HepG2 (cell line): ENCODE data around the gene KCNQ5. TPM values are rescaled to one million over a fixed set of nuclear protein-coding genes. Genes with fewer than 3 reads are reported as not detected.

Source experiments
- ATAC-seq: fragments of 200-7000 bp; cut with Tn5 transposase; 3 replicates; pipeline ENCODE4 v1.9.1; 2020; ENCODE audit warnings: mild to moderate bottlenecking, moderate library complexity
- BruUV-seq: library from RNA; stranded (reverse); fragments of 400-500 nt; replicated peaks from 2 replicates; lab custom pipeline; 2021; lab: Mats Ljungman, UMichigan
- CTCF ChIA-PET: fragments of 300-600 bp; formaldehyde crosslinking; extraction: SDS; loops from one replicate; lab custom pipeline; 2021; ENCODE audit warnings: low total read pairs, inconsistent platforms, low intra/inter-chr PET ratio; lab: Yijun Ruan, JAX
- POLR2A ChIA-PET: fragments of 350-600 bp; sonication (Branson Sonifier 250); formaldehyde crosslinking; loops from one replicate; lab custom pipeline; 2020; ENCODE audit warnings: antibody characterized with exemption, inconsistent platforms; lab: Yijun Ruan, JAX
- DNase-seq: peaks from one replicate; pipeline ENCODE4 v3.0.0-alpha.2; 2015; ENCODE audit warnings: low spot score
- FAIRE-seq: peaks from 3 replicates; lab custom pipeline; 2011; peaks lifted over from hg19 to GRCh38; lab: Jason Lieb, UNC
- H2AFZ ChIP-seq: one replicate; pipeline ENCODE4 v1.6.1; 2011; ENCODE audit warnings: low read length, inconsistent platforms
- H3K27ac ChIP-seq: fragments of 300-600 bp; 3 replicates; pipeline ENCODE4 v1.8.0; 2011; ENCODE audit warnings: mixed run types, mild to moderate bottlenecking, mixed read lengths, low read length, inconsistent platforms; ENCODE audit not compliant: insufficient read depth; ENCODE audit errors: extremely low read length
- H3K27me3 ChIP-seq, 2 experiments: fragments of 200-600 bp in 1 of 2; 2 replicates in 1 of 2; 3 replicates in 1 of 2; pipeline versions ENCODE4 v1.6.0 to v1.8.0; 2011; ENCODE audit warnings: low read length in 2 of 2, mild to moderate bottlenecking in 2 of 2, moderate library complexity in 2 of 2, inconsistent platforms in 1 of 2; ENCODE audit not compliant: insufficient read depth in 2 of 2, control insufficient read depth in 1 of 2
- H3K36me3 ChIP-seq, 2 experiments: fragments of 200-600 bp in 1 of 2; replicated peaks in 1 of 2; 2 replicates in 1 of 2; 3 replicates in 1 of 2; pipeline versions ENCODE4 v1.5.1 to v1.8.0; 2011; ENCODE audit warnings: low read length in 2 of 2, inconsistent platforms in 1 of 2; ENCODE audit not compliant: insufficient read depth in 2 of 2, control insufficient read depth in 1 of 2
- H3K4me1 ChIP-seq: 2 replicates; pipeline ENCODE4 v1.5.1; 2012; ENCODE audit warnings: low read length, inconsistent platforms; ENCODE audit not compliant: insufficient read depth
- H3K4me2 ChIP-seq: 2 replicates; pipeline ENCODE4 v1.6.0; 2011; ENCODE audit warnings: low read depth, low read length, inconsistent platforms
- H3K4me3 ChIP-seq, 3 experiments: fragments of 200-600 bp in 1 of 3; sonication (generic), shearing (Covaris generic) in 1 of 3; replicated peaks in 1 of 3; 2 replicates each; pipeline ENCODE4 v1.5.1; 2011 to 2016; ENCODE audit warnings: low read length in 3 of 3, inconsistent platforms in 2 of 3, low read depth in 2 of 3, mild to moderate bottlenecking in 2 of 3, control low read depth in 1 of 3, mixed read lengths in 1 of 3; ENCODE audit not compliant: insufficient read depth in 1 of 3
- H3K79me2 ChIP-seq: one replicate; pipeline ENCODE4 v1.6.1; 2011; ENCODE audit warnings: low read length, inconsistent platforms; ENCODE audit not compliant: insufficient read depth
- H3K9ac ChIP-seq: 2 replicates; pipeline ENCODE4 v1.6.0; 2011; ENCODE audit warnings: mild to moderate bottlenecking, low read depth, low read length, inconsistent platforms; ENCODE audit not compliant: insufficient read depth
- H3K9me3 ChIP-seq: 2 replicates; pipeline ENCODE4 v1.5.1; 2012; ENCODE audit warnings: mild to moderate bottlenecking, low read length
- H4K20me1 ChIP-seq: 2 replicates; pipeline ENCODE4 v1.6.0; 2011; ENCODE audit warnings: inconsistent platforms, mild to moderate bottlenecking, low read length, moderate library complexity; ENCODE audit not compliant: insufficient read depth
- CSRNP1 ChIP-seq: sonication (generic); formaldehyde crosslinking; IDR thresholded peaks from 2 replicates; pipeline ENCODE4 v1.8.1; 2023; ENCODE audit warnings: mild to moderate bottlenecking, missing genetic modification reagents
- IKZF5 ChIP-seq: IDR thresholded peaks from 2 replicates; pipeline ENCODE4 v1.6.1; 2018; ENCODE audit warnings: missing genetic modification reagents, mild to moderate bottlenecking, missing compliant biosample characterization
- KDM1A ChIP-seq: IDR thresholded peaks from 2 replicates; pipeline ENCODE4 v1.6.1; 2016; ENCODE audit warnings: missing compliant biosample characterization
- SRY ChIP-seq: sonication (generic); formaldehyde crosslinking; IDR thresholded peaks from 2 replicates; pipeline ENCODE4 v1.8.0; 2022; ENCODE audit warnings: mild to moderate bottlenecking, missing genetic modification reagents
- ZNF280D ChIP-seq: sonication (generic); formaldehyde crosslinking; IDR thresholded peaks from 2 replicates; pipeline ENCODE4 v1.5.1; 2020; ENCODE audit warnings: mild to moderate bottlenecking, missing genetic modification reagents
- WGBS: methylation state at CpG from one replicate; pipeline ENCODE4 v1.1.6; 2017; ENCODE audit warnings: low lambda C conversion rate; 5-methylcytosine and 5-hydroxymethylcytosine counted together
- in situ Hi-C: cut with HindIII; loops from 2 replicates; pipeline ENCODE4 v1.10.0; 2017; ENCODE audit warnings: low pct_unique_long_range_greater_than_20kb; ENCODE audit not compliant: extremely low pct_ligation_motif_present
- intact Hi-C: fragments of 100-400 bp; cut with micrococcal nuclease; formaldehyde crosslinking; loops from one replicate; pipeline ENCODE4 v1.10.0; 2022; ENCODE audit not compliant: unreplicated experiment
- polyA plus RNA-seq, 8 experiments: library from polyadenylated mRNA; depleted of rRNA in 3 of 8; stranded (reverse) in 7 of 8; unstranded in 1 of 8; fragments of >200 nt; fragmentation: Illumina TruSeq in 4 of 8; extraction: Trizol in 4 of 8; gene quantifications; 2 replicates each; pipeline versions ENCODE4 v1.2.1 to v1.2.3, GENCODE V29; 2011 to 2016; ENCODE audit warnings: low read depth in 4 of 8, missing spikeins in 1 of 8, mixed read lengths in 1 of 8; ENCODE audit not compliant: insufficient read depth in 1 of 8
- total RNA-seq, 5 experiments: library from RNA; depleted of rRNA; stranded (reverse); fragments of >200 nt; fragmentation: Illumina TruSeq; extraction: Trizol; gene quantifications; 2 replicates each; pipeline ENCODE4 v1.2.3, GENCODE V29; 2016; ENCODE audit warnings: low read depth in 1 of 5
- TF ChIP-seq, protein P1 (sequence below): sonication (generic); formaldehyde crosslinking; IDR thresholded peaks from 2 replicates; pipeline ENCODE4 v1.4.0; 2020; ENCODE audit warnings: missing genetic modification reagents, borderline replicate concordance

Gene KCNQ5
- total and polyA plus RNA-seq, 2 of the 13 experiments (the other 11 are each of a cell fraction or from before 2014, with no cell fraction given) = 0.04 TPM; not detected in 1

GRCh38 chr6:72783666-72784065, 161.8 kb downstream of the KCNQ5 start (continued):
- TF ChIP-seq CSRNP1 (CRISPR knock-in tag) (no peak), IKZF5 (no peak), KDM1A (CRISPR knock-in tag) (no peak), SRY (CRISPR knock-in tag) (no peak)
- TF ChIP-seq, protein P1, sequence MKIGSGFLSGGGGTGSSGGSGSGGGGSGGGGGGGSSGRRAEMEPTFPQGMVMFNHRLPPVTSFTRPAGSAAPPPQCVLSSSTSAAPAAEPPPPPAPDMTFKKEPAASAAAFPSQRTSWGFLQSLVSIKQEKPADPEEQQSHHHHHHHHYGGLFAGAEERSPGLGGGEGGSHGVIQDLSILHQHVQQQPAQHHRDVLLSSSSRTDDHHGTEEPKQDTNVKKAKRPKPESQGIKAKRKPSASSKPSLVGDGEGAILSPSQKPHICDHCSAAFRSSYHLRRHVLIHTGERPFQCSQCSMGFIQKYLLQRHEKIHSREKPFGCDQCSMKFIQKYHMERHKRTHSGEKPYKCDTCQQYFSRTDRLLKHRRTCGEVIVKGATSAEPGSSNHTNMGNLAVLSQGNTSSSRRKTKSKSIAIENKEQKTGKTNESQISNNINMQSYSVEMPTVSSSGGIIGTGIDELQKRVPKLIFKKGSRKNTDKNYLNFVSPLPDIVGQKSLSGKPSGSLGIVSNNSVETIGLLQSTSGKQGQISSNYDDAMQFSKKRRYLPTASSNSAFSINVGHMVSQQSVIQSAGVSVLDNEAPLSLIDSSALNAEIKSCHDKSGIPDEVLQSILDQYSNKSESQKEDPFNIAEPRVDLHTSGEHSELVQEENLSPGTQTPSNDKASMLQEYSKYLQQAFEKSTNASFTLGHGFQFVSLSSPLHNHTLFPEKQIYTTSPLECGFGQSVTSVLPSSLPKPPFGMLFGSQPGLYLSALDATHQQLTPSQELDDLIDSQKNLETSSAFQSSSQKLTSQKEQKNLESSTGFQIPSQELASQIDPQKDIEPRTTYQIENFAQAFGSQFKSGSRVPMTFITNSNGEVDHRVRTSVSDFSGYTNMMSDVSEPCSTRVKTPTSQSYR (CRISPR knock-in tag) = no peak

GRCh38 chr6:72784071-72784470, 162.2 kb downstream of the KCNQ5 start:
- ChIA-PET POLR2A (no interaction called here), CTCF (no interaction called here)
- Histone ChIP-seq H3K9me3 (no peaks in the 10 kb centered on the region), H3K36me3 (no peaks in the 10 kb centered on the region), H3K4me2 (no peak overlapping the region), H3K9ac (no peak overlapping the region), H3K4me3 (no peak overlapping the region), H3K4me1 (no peaks in the 10 kb centered on the region), H2AFZ (no peak overlapping the region), H4K20me1 (no peaks in the 10 kb centered on the region), H3K27ac (no peak overlapping the region), H3K27me3 (no peaks in the 10 kb centered on the region), H3K79me2 (no peaks in the 10 kb centered on the region)
- FAIRE-seq = no peak
- ATAC-seq = no peak
- TF ChIP-seq ZNF280D (CRISPR knock-in tag) = no peak
- in situ Hi-C loops (no loop called here), intact Hi-C loops (no loop called here)
- no TSS peak for BruUV-seq
- 0% methylated on average over 3 of the region's 3 CpGs for WGBS
- no peak for DNase-seq
